Nephron (organoid): ENCODE measurements around the gene ZNF672.

Source experiments
- H3K27ac Mint-ChIP-seq, 3 experiments: 2 replicates each; pipeline ENCODE4 v1.8.0; 2020; ENCODE audit warnings: mixed read lengths in 3 of 3, mild to moderate bottlenecking in 2 of 3, moderate library complexity in 1 of 3
- H3K27me3 Mint-ChIP-seq: 2 replicates; pipeline ENCODE4 v1.8.0; 2021; ENCODE audit warnings: low read depth, mild to moderate bottlenecking, moderate library complexity, mixed read lengths
- H3K36me3 Mint-ChIP-seq: 2 replicates; pipeline ENCODE4 v1.8.0; 2020; ENCODE audit warnings: low read depth, mixed read lengths
- H3K4me1 Mint-ChIP-seq: 2 replicates; pipeline ENCODE4 v1.8.0; 2020; ENCODE audit warnings: mixed read lengths
- H3K4me3 Mint-ChIP-seq, 3 experiments: 2 replicates each; pipeline ENCODE4 v1.8.0; 2020; ENCODE audit warnings: mild to moderate bottlenecking in 3 of 3, mixed read lengths in 3 of 3, moderate library complexity in 2 of 3
- H3K9me3 Mint-ChIP-seq: 2 replicates; pipeline ENCODE4 v1.8.0; 2020; ENCODE audit warnings: mixed read lengths
- CTCF ChIP-seq, 3 experiments: fragments of 200-600 bp; sonication (generic); IDR thresholded peaks; one replicate each; pipeline ENCODE4 v1.5.0; 2021; ENCODE audit warnings: antibody characterized with exemption in 3 of 3; ENCODE audit not compliant: unreplicated experiment in 3 of 3

Gene ZNF672

GRCh38 chr1:248811514-248812490 lies 26.2 kb upstream of the ZNF672 start:
- Mint-ChIP-seq H3K4me3 (no peak overlapping the region), H3K36me3 (peaks cover 49% of the 10 kb centered on the region), H3K9me3 (no peaks in the 10 kb centered on the region), H3K4me1 (no peaks in the 10 kb centered on the region), H3K27ac (no peak overlapping the region), H3K27me3 (peaks cover 3% of the 10 kb centered on the region)
- TF ChIP-seq CTCF (IDR thresholded peaks at IDR 0.05; ENCODE audit: unreplicated experiment in 3 of 3): no peak

- no peak for TF ChIP-seq CTCF (IDR thresholded peaks at IDR 0.05; ENCODE audit: unreplicated experiment in 3 of 3)
- no peak overlapping the region for H3K4me3 Mint-ChIP-seq
- no peak overlapping the region for H3K27ac Mint-ChIP-seq
- H3K9me3 Mint-ChIP-seq: no peaks in the 10 kb centered on the region
- no peaks in the 10 kb centered on the region for H3K27me3 Mint-ChIP-seq
- H3K36me3 Mint-ChIP-seq: peaks cover 53% of the 10 kb centered on the region
- no peaks in the 10 kb centered on the region for H3K4me1 Mint-ChIP-seq
Measured at GRCh38 chr1:248812736-248813425, 25.1 kb upstream of the ZNF672 start.

- H3K4me1 Mint-ChIP-seq: no peaks in the 10 kb centered on the region
- H3K27me3 Mint-ChIP-seq: no peaks in the 10 kb centered on the region
- H3K4me3 Mint-ChIP-seq: no peak overlapping the region
- H3K36me3 Mint-ChIP-seq: peaks cover 53% of the 10 kb centered on the region
- no peaks in the 10 kb centered on the region for H3K9me3 Mint-ChIP-seq
- no peak overlapping the region for H3K27ac Mint-ChIP-seq
- TF ChIP-seq CTCF (IDR thresholded peaks at IDR 0.05; ENCODE audit: unreplicated experiment in 3 of 3): no peak
Measured at GRCh38 chr1:248813546-248813945, 24.5 kb upstream of the ZNF672 start.

- Mint-ChIP-seq H3K4me1 (no peaks in the 10 kb centered on the region), H3K27me3 (no peaks in the 10 kb centered on the region), H3K9me3 (no peaks in the 10 kb centered on the region), H3K27ac (no peak overlapping the region), H3K4me3 (no peak overlapping the region), H3K36me3 (peaks cover 53% of the 10 kb centered on the region)
- TF ChIP-seq CTCF (IDR thresholded peaks at IDR 0.05; ENCODE audit: unreplicated experiment in 3 of 3): no peak
Measured at GRCh38 chr1:248814351-248814750, 23.7 kb upstream of the ZNF672 start.

GRCh38 chr1:248815407-248816034 lies 22.5 kb upstream of the ZNF672 start:
- no peak for TF ChIP-seq CTCF (IDR thresholded peaks at IDR 0.05; ENCODE audit: unreplicated experiment in 3 of 3)
- Mint-ChIP-seq H3K27me3 (no peaks in the 10 kb centered on the region), H3K27ac (no peak overlapping the region), H3K4me3 (no peak overlapping the region), H3K4me1 (no peaks in the 10 kb centered on the region), H3K36me3 (peaks cover 59% of the 10 kb centered on the region), H3K9me3 (no peaks in the 10 kb centered on the region)
